Endothelial cell of umbilical vein (primary cell): Measurements from ENCODE around the gene SFMBT2. TPM values are rescaled to one million over a fixed set of nuclear protein-coding genes. Genes with fewer than 3 reads are reported as not detected.

ENCODE experiments used
- BruUV-seq: library from RNA; stranded (reverse); fragments of 400-500 nt; replicated peaks from 2 replicates; lab custom pipeline; 2021; lab: Mats Ljungman, UMichigan
- CTCF ChIA-PET: fragments of 300-600, 350-600 bp; sonication (Branson Sonifier 250); formaldehyde crosslinking; loops from one replicate; lab custom pipeline; 2021; ENCODE audit warnings: antibody characterized with exemption, inconsistent platforms; lab: Charles Lee
- POLR2A ChIA-PET: fragments of 300-600, 350-600 bp; sonication (Branson Sonifier 250); formaldehyde crosslinking; loops from one replicate; lab custom pipeline; 2021; ENCODE audit warnings: antibody characterized with exemption, inconsistent platforms; lab: Charles Lee
- DNase-seq: peaks from one replicate; pipeline ENCODE4 v3.0.0-alpha.2; 2011; ENCODE audit warnings: low read depth, low spot score
- FAIRE-seq: peaks from 2 replicates; lab custom pipeline; 2011; peaks lifted over from hg19 to GRCh38; lab: Jason Lieb, UNC
- H2AFZ ChIP-seq: 2 replicates; pipeline ENCODE4 v1.6.0; 2012; ENCODE audit warnings: low read depth, low read length, control low read depth, inconsistent platforms
- H3K27ac ChIP-seq: 2 replicates; pipeline ENCODE4 v1.5.1; 2011; ENCODE audit warnings: low read depth, mild to moderate bottlenecking, control low read depth, low read length, moderate library complexity; ENCODE audit not compliant: insufficient read depth
- H3K27me3 ChIP-seq, 2 experiments: 2 replicates each; pipeline versions ENCODE4 v1.6.0 to v1.6.1; 2011; ENCODE audit warnings: low read length in 2 of 2, mixed read lengths in 1 of 2; ENCODE audit not compliant: control insufficient read depth in 2 of 2, insufficient read depth in 2 of 2
- H3K36me3 ChIP-seq, 2 experiments: 2 replicates in 1 of 2; 3 replicates in 1 of 2; pipeline ENCODE4 v1.5.1; 2011; ENCODE audit warnings: low read length in 2 of 2, mild to moderate bottlenecking in 1 of 2, moderate library complexity in 1 of 2; ENCODE audit not compliant: control insufficient read depth in 2 of 2, insufficient read depth in 2 of 2; ENCODE audit errors: extremely low read depth in 1 of 2
- H3K4me1 ChIP-seq: 3 replicates; pipeline ENCODE4 v1.5.1; 2011; ENCODE audit warnings: mild to moderate bottlenecking, low read length; ENCODE audit not compliant: control insufficient read depth, insufficient read depth; ENCODE audit errors: extremely low read depth
- H3K4me2 ChIP-seq: 2 replicates; pipeline ENCODE4 v1.6.1; 2011; ENCODE audit warnings: low read length, control low read depth, mixed read lengths; ENCODE audit not compliant: insufficient read depth
- H3K4me3 ChIP-seq, 3 experiments: fragments of 200-600 bp in 1 of 3; sonication (generic), shearing (Covaris generic) in 1 of 3; replicated peaks in 1 of 3; 2 replicates each; pipeline ENCODE4 v1.5.1; 2011 to 2016; ENCODE audit warnings: control low read depth in 3 of 3, low read length in 3 of 3, mild to moderate bottlenecking in 2 of 3, inconsistent platforms in 1 of 3, low read depth in 1 of 3, moderate library complexity in 1 of 3; ENCODE audit not compliant: insufficient read depth in 1 of 3
- H3K79me2 ChIP-seq: 2 replicates; pipeline ENCODE4 v1.6.0; 2012; ENCODE audit warnings: low read length, inconsistent platforms; ENCODE audit not compliant: control insufficient read depth, insufficient read depth
- H3K9ac ChIP-seq: replicated peaks from 2 replicates; pipeline ENCODE3; 2011; ENCODE audit warnings: low read length, control low read depth; ENCODE audit not compliant: insufficient read depth; ENCODE audit errors: extremely low read depth
- H3K9me1 ChIP-seq: replicated peaks from 3 replicates; pipeline ENCODE4 v1.6.0; 2011; ENCODE audit warnings: mild to moderate bottlenecking, low read length; ENCODE audit not compliant: control insufficient read depth, insufficient read depth; ENCODE audit errors: extremely low read depth
- H3K9me3 ChIP-seq: replicated peaks from 2 replicates; pipeline ENCODE4 v1.5.1; 2012; ENCODE audit warnings: low read length, inconsistent platforms; ENCODE audit not compliant: control insufficient read depth, insufficient read depth
- H4K20me1 ChIP-seq: replicated peaks from 2 replicates; pipeline ENCODE3; 2011; ENCODE audit warnings: mild to moderate bottlenecking, low read length; ENCODE audit not compliant: control insufficient read depth, insufficient read depth; ENCODE audit errors: extremely low read depth
- EZH2 ChIP-seq: IDR thresholded peaks from 2 replicates; pipeline ENCODE4 v1.6.1; 2012; ENCODE audit warnings: borderline replicate concordance, low read depth, mild to moderate bottlenecking, moderate library complexity, low read length, inconsistent platforms; ENCODE audit not compliant: severe bottlenecking
- FOS ChIP-seq: IDR thresholded peaks from 2 replicates; pipeline ENCODE4 v1.6.1; 2011; ENCODE audit warnings: mild to moderate bottlenecking, low read length, moderate library complexity, borderline replicate concordance; ENCODE audit not compliant: insufficient read depth
- GATA2 ChIP-seq: IDR thresholded peaks from 2 replicates; pipeline ENCODE4 v1.7.0; 2011; ENCODE audit warnings: low read depth, mild to moderate bottlenecking, moderate library complexity, mixed read lengths, low read length; ENCODE audit not compliant: insufficient read length, insufficient read depth
- JUN ChIP-seq: IDR thresholded peaks from 2 replicates; pipeline ENCODE4 v1.6.1; 2011; ENCODE audit warnings: borderline replicate concordance, low read depth; ENCODE audit not compliant: insufficient read length, insufficient read depth
- MYC ChIP-seq: IDR thresholded peaks from one replicate; pipeline ENCODE4 v1.6.1; 2011; ENCODE audit warnings: mild to moderate bottlenecking, low read depth, low read length
- POLR2A ChIP-seq: IDR thresholded peaks from 2 replicates; pipeline ENCODE4 v1.6.1; 2012; ENCODE audit warnings: low read depth, mild to moderate bottlenecking, control low read depth, low read length
- POLR2AphosphoS5 ChIP-seq: IDR thresholded peaks from 2 replicates; pipeline ENCODE4 v1.6.1; 2012; ENCODE audit warnings: low read depth, mild to moderate bottlenecking, control low read depth, low read length, moderate library complexity; ENCODE audit not compliant: insufficient read depth
- dilution Hi-C: fragments of 300-500 bp; cut with MboI; formaldehyde crosslinking; loops from one replicate; pipeline ENCODE4 v1.15.0; 2019; ENCODE audit warnings: low sequenced_read_pairs; ENCODE audit not compliant: extremely low pct_ligation_motif_present
- intact Hi-C: fragments of 100-400 bp; cut with micrococcal nuclease; formaldehyde crosslinking; loops from one replicate; pipeline ENCODE4 v1.10.0; 2022
- polyA plus RNA-seq, 4 experiments: library from polyadenylated mRNA; depleted of rRNA in 3 of 4; stranded (reverse) in 3 of 4; unstranded in 1 of 4; fragments of >200 nt; gene quantifications; 2 replicates each; pipeline versions ENCODE4 v1.2.1 to v1.2.3, GENCODE V29; 2011 to 2012; ENCODE audit warnings: missing spikeins in 1 of 4
- total RNA-seq: library from RNA; stranded (reverse); gene quantifications from 2 replicates; pipeline ENCODE4 v1.2.3, GENCODE V29; 2021
- TF ChIP-seq, protein P1 (sequence below): IDR thresholded peaks from 2 replicates; pipeline ENCODE4 v1.6.1; 2011; ENCODE audit not compliant: insufficient read depth, insufficient read length
- TF ChIP-seq, protein P2 (sequence below), 2 donors: IDR thresholded peaks; 1 replicate in 1 of 2; 2 replicates in 1 of 2; pipeline ENCODE4 v1.5.1; 2011; ENCODE audit warnings: low read length in 2 of 2, mild to moderate bottlenecking in 2 of 2, moderate library complexity in 2 of 2, control low read depth in 1 of 2, inconsistent platforms in 1 of 2, low read depth in 1 of 2; ENCODE audit not compliant: insufficient read depth in 1 of 2; ENCODE audit errors: extremely low read depth in 1 of 2

Gene SFMBT2
- total and polyA plus RNA-seq, 2 donors (not counting 3 experiments of a cell fraction or from before 2014, with no cell fraction given) = 0.14 to 0.64 TPM

GRCh38 chr10:7444551-7445121 is 33.8 kb upstream of the SFMBT2 start:
- Histone ChIP-seq H3K4me3 (no peak overlapping the region), H3K9me3 (no peaks in the 10 kb centered on the region), H3K36me3 (no peaks in the 10 kb centered on the region), H3K4me2 (no peak overlapping the region), H3K27ac (no peak overlapping the region), H3K4me1 (no peaks in the 10 kb centered on the region), H4K20me1 (no peaks in the 10 kb centered on the region), H3K9me1 (no peaks in the 10 kb centered on the region), H3K9ac (no peak overlapping the region), H3K27me3 (no peaks in the 10 kb centered on the region), H3K79me2 (no peaks in the 10 kb centered on the region), H2AFZ (no peak overlapping the region)
- intact Hi-C loops (no loop called here), dilution Hi-C loops (no loop called here)
- BruUV-seq = no TSS peak
- TF ChIP-seq MYC (no peak), POLR2AphosphoS5 (no peak), POLR2A (no peak), FOS (no peak), JUN (no peak), GATA2 (no peak), EZH2 (no peak)
- TF ChIP-seq, protein P1, sequence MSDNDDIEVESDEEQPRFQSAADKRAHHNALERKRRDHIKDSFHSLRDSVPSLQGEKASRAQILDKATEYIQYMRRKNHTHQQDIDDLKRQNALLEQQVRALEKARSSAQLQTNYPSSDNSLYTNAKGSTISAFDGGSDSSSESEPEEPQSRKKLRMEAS = no peak
- TF ChIP-seq, protein P2, sequence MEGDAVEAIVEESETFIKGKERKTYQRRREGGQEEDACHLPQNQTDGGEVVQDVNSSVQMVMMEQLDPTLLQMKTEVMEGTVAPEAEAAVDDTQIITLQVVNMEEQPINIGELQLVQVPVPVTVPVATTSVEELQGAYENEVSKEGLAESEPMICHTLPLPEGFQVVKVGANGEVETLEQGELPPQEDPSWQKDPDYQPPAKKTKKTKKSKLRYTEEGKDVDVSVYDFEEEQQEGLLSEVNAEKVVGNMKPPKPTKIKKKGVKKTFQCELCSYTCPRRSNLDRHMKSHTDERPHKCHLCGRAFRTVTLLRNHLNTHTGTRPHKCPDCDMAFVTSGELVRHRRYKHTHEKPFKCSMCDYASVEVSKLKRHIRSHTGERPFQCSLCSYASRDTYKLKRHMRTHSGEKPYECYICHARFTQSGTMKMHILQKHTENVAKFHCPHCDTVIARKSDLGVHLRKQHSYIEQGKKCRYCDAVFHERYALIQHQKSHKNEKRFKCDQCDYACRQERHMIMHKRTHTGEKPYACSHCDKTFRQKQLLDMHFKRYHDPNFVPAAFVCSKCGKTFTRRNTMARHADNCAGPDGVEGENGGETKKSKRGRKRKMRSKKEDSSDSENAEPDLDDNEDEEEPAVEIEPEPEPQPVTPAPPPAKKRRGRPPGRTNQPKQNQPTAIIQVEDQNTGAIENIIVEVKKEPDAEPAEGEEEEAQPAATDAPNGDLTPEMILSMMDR (IDR thresholded peaks at IDR 0.05; ENCODE audit: extremely low read depth in 1 of 2, insufficient read depth in 1 of 2, low read depth in 1 of 2, low read length in 2 of 2) = no peak
- CTCF ChIA-PET = no interaction called here
- POLR2A ChIA-PET = no interaction called here
- FAIRE-seq (no peak), DNase-seq (no peak)
